Smooth muscle cell (in vitro differentiated cells): ENCODE results near the gene ATG2B. TPM values are rescaled to one million over a fixed set of nuclear protein-coding genes. Genes with fewer than 3 reads are reported as not detected.

Experiments
- DNase-seq: peaks from one replicate; lab custom pipeline; 2025; ENCODE audit not compliant: unreplicated experiment; lab: John Stamatoyannopoulos, UW
- H2AFZ ChIP-seq: fragments of 200-600 bp; sonication (generic); 2 replicates; pipeline ENCODE4 v1.6.0; 2016; ENCODE audit warnings: antibody characterized with exemption, low read depth, mild to moderate bottlenecking
- H3F3A ChIP-seq: fragments of 200-600 bp; sonication (generic); 2 replicates; pipeline ENCODE4 v1.6.0; 2017; ENCODE audit warnings: antibody characterized with exemption, low read depth
- H3K27ac ChIP-seq: fragments of 200-600 bp; sonication (generic); 2 replicates; pipeline ENCODE4 v1.5.1; 2016; ENCODE audit warnings: low read depth, mild to moderate bottlenecking
- H3K27me3 ChIP-seq: fragments of 200-600 bp; sonication (generic); 2 replicates; pipeline ENCODE4 v1.6.1; 2016; ENCODE audit warnings: low read depth, mild to moderate bottlenecking
- H3K36me3 ChIP-seq: fragments of 200-600 bp; sonication (generic); 2 replicates; pipeline ENCODE4 v1.5.1; 2016; ENCODE audit warnings: low read depth
- H3K4me1 ChIP-seq: fragments of 200-600 bp; sonication (generic); 2 replicates; pipeline ENCODE4 v1.5.1; 2016; ENCODE audit warnings: low read depth
- H3K4me2 ChIP-seq: fragments of 200-600 bp; sonication (generic); 2 replicates; pipeline ENCODE4 v1.6.0; 2016; ENCODE audit warnings: mild to moderate bottlenecking
- H3K4me3 ChIP-seq: fragments of 200-600 bp; sonication (generic); 2 replicates; pipeline ENCODE4 v1.5.1; 2016; ENCODE audit warnings: mild to moderate bottlenecking
- H3K79me2 ChIP-seq: fragments of 200-600 bp; sonication (generic); 2 replicates; pipeline ENCODE4 v1.6.0; 2016; ENCODE audit warnings: low read depth, mild to moderate bottlenecking
- H3K9ac ChIP-seq: fragments of 200-600 bp; sonication (generic); 2 replicates; pipeline ENCODE4 v1.6.0; 2016; ENCODE audit warnings: low read depth
- H3K9me3 ChIP-seq: fragments of 200-600 bp; sonication (generic); replicated peaks from 2 replicates; pipeline ENCODE4 v1.5.1; 2016; ENCODE audit warnings: low read depth
- H4K20me1 ChIP-seq: fragments of 200-600 bp; sonication (generic); 2 replicates; pipeline ENCODE4 v1.6.0; 2016; ENCODE audit warnings: low read depth
- WGBS: methylation state at CpG from one replicate; pipeline ENCODE4 v1.1.7; 2016; ENCODE audit warnings: low lambda C conversion rate; 5-methylcytosine and 5-hydroxymethylcytosine counted together
- polyA plus RNA-seq: library from polyadenylated mRNA; unstranded; fragments of >200 nt; fragmentation: Nextera tagmentation; extraction: Ambion mirVana; gene quantifications from 2 replicates; pipeline ENCODE4 v1.2.1, GENCODE V29; 2016
- total RNA-seq: library from RNA; depleted of rRNA; stranded (reverse); fragments of >200 nt; gene quantifications from 2 replicates; pipeline ENCODE4 v1.2.3, GENCODE V29; 2014
- TF ChIP-seq, protein P1 (sequence below): fragments of 200-600 bp; sonication (generic); IDR thresholded peaks from 2 replicates; pipeline ENCODE4 v1.5.1; 2017; ENCODE audit warnings: borderline replicate concordance, mild to moderate bottlenecking, antibody characterized with exemption; ENCODE audit not compliant: insufficient read depth, poor library complexity, severe bottlenecking

Gene ATG2B
- total and polyA plus RNA-seq, 2 experiments from 2014 or later: 1.9 to 21.5 TPM

DNA sequence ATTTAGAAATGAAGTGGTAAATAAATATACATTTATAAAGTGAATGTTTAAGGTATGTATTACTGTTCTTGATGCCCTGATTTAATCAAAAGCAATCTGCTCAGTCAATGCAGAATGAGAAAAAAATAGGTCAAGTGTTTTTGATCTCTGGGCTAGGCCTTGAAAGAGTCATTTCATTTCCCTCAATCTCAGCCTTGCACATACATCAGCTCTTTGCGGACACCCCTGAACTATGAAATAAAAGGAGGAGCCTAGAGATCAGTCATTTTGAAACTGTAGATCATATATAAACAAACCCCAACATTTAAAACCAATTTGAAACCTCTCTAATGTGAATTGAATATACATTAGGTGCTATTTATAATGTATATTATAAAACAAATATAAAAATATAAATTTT lies 42.5 kb downstream of the ATG2B start:
- no peaks in the 10 kb centered on the region for H3K79me2 ChIP-seq
- H2AFZ ChIP-seq: no peak overlapping the region
- no peaks in the 10 kb centered on the region for H3K9me3 ChIP-seq
- no peak for DNase-seq
- no peaks in the 10 kb centered on the region for H3K4me1 ChIP-seq
- no peak overlapping the region for H3K4me3 ChIP-seq
- TF ChIP-seq, protein P1, sequence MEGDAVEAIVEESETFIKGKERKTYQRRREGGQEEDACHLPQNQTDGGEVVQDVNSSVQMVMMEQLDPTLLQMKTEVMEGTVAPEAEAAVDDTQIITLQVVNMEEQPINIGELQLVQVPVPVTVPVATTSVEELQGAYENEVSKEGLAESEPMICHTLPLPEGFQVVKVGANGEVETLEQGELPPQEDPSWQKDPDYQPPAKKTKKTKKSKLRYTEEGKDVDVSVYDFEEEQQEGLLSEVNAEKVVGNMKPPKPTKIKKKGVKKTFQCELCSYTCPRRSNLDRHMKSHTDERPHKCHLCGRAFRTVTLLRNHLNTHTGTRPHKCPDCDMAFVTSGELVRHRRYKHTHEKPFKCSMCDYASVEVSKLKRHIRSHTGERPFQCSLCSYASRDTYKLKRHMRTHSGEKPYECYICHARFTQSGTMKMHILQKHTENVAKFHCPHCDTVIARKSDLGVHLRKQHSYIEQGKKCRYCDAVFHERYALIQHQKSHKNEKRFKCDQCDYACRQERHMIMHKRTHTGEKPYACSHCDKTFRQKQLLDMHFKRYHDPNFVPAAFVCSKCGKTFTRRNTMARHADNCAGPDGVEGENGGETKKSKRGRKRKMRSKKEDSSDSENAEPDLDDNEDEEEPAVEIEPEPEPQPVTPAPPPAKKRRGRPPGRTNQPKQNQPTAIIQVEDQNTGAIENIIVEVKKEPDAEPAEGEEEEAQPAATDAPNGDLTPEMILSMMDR: no peak
- no peak overlapping the region for H3K27ac ChIP-seq
- H3K9ac ChIP-seq: no peak overlapping the region
- H3F3A ChIP-seq: no peaks in the 10 kb centered on the region
- 92% methylated on average over 1 of the region's 1 CpG for WGBS
- no peak overlapping the region for H3K4me2 ChIP-seq
- H4K20me1 ChIP-seq: no peaks in the 10 kb centered on the region
- H3K36me3 ChIP-seq: peaks cover 11% of the 10 kb centered on the region
- no peaks in the 10 kb centered on the region for H3K27me3 ChIP-seq

DNA sequence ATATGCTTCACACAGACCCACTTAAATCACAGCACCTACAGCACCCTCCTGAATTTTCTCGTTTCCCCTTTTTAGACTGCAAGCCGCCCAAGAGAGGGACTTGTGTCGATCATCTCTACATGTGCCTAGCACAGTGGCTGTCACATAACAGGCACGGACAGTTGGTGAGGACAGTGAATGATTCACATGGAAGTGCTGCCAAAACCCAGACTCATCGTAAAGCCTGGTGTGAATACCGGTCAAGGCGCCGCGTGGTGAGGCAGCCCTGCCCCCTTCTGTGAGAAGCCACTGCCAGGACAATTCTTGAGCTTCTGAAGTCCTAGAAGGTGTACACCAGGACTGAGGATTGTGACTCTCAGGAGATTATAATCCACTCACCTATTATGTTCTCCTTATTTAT lies 44.3 kb downstream of the ATG2B start:
- Histone ChIP-seq H3K36me3 (peaks cover 13% of the 10 kb centered on the region), H3K9me3 (no peaks in the 10 kb centered on the region), H3K4me2 (no peak overlapping the region), H3K27ac (no peak overlapping the region), H3K4me1 (no peaks in the 10 kb centered on the region), H3K27me3 (no peaks in the 10 kb centered on the region), H3F3A (no peaks in the 10 kb centered on the region), H2AFZ (no peak overlapping the region), H3K79me2 (no peaks in the 10 kb centered on the region), H4K20me1 (no peaks in the 10 kb centered on the region), H3K9ac (no peak overlapping the region), H3K4me3 (no peak overlapping the region)
- WGBS: 92% methylated on average over 9 of the region's 9 CpGs
- TF ChIP-seq, protein P1: no peak
- no peak for DNase-seq

DNA sequence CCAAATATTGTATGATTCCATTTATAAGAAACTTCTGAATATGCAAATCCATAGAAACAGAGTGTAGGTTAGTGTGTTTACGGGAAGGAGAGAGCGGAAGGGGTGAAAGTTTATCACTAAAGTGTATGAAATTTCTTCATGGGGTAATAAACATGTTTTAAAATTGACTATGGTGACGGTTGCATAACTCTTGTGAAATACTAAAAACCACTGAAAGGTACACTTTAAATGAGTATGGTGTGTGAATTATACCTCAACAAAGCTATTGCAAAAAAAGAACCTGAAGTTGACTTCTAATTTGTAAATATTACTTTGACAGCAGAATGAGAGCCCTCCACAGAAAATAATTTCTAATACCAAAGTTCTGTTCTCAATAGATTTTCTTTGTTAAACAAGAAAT lies 47.1 kb downstream of the ATG2B start:
- WGBS: 97% methylated on average over 3 of the region's 3 CpGs
- H3K36me3 ChIP-seq: peaks cover 13% of the 10 kb centered on the region
- no peak for DNase-seq

DNA sequence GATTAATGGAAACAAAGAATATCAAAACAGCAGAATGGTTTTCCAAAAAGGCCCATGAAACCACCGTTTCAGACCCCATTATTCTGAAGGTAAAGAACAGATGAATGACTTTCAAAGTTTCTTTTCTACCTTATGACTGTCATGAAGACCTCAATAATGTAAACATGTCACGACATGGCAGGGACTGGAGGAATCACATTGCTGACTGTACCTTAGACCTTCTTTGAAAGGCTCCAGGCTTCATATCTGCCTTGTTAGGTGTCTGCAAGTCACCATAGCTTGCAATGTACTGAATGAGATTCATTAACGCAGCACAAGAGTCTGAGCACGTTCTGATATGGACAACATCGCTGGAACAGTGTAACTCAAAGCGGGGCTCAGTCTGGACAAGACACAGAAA lies 52.2 kb downstream of the ATG2B start:
- Histone ChIP-seq H4K20me1 (no peaks in the 10 kb centered on the region), H3K4me2 (no peak overlapping the region), H2AFZ (no peak overlapping the region), H3F3A (no peaks in the 10 kb centered on the region), H3K27ac (no peak overlapping the region), H3K79me2 (no peaks in the 10 kb centered on the region), H3K4me1 (no peaks in the 10 kb centered on the region), H3K9ac (no peak overlapping the region), H3K9me3 (no peaks in the 10 kb centered on the region), H3K36me3 (peaks cover 11% of the 10 kb centered on the region), H3K27me3 (no peaks in the 10 kb centered on the region), H3K4me3 (no peak overlapping the region)
- WGBS: 92% methylated on average over 6 of the region's 6 CpGs
- TF ChIP-seq, protein P1: no peak
- no peak for DNase-seq

More for the DNA sequence above, 47.1 kb downstream of the ATG2B start:
- Histone ChIP-seq H3K27me3 (no peaks in the 10 kb centered on the region), H3F3A (no peaks in the 10 kb centered on the region), H3K9ac (no peak overlapping the region), H3K4me1 (no peaks in the 10 kb centered on the region), H3K4me2 (no peak overlapping the region), H4K20me1 (no peaks in the 10 kb centered on the region), H3K4me3 (no peak overlapping the region), H3K79me2 (no peaks in the 10 kb centered on the region), H3K27ac (no peak overlapping the region), H3K9me3 (no peaks in the 10 kb centered on the region), H2AFZ (no peak overlapping the region)
- TF ChIP-seq, protein P1: no peak
